K562 (cell line): ENCODE measurements around the gene DST. TPM values are rescaled to one million over a fixed set of nuclear protein-coding genes. Genes with fewer than 3 reads are reported as not detected.

Experiments
- ATAC-seq: fragments of 200-7000 bp; cut with Tn5 transposase; 3 replicates; pipeline ENCODE4 v1.9.1; 2020; ENCODE audit warnings: moderate library complexity
- BruUV-seq: library from RNA; stranded (reverse); fragments of 400-500 nt; replicated peaks from 2 replicates; lab custom pipeline; 2021; lab: Mats Ljungman, UMichigan
- CTCF ChIA-PET: fragments of 300-600 bp; formaldehyde crosslinking; extraction: SDS; loops from one replicate; lab custom pipeline; 2021; ENCODE audit warnings: low intra/inter-chr PET ratio; lab: Yijun Ruan, JAX
- POLR2A ChIA-PET: fragments of 300-600, 350-650 bp; sonication (Branson Sonifier 250); formaldehyde crosslinking; extraction: SDS; loops from one replicate; lab custom pipeline; 2021; ENCODE audit warnings: antibody characterized with exemption, inconsistent platforms; lab: Yijun Ruan, JAX
- DNase-seq, 4 experiments: peaks; one replicate each; pipeline versions ENCODE4 v3.0.0 to v3.0.0-alpha.2; 2011 to 2018; ENCODE audit warnings: low spot score in 3 of 4, mixed read lengths in 3 of 4; ENCODE audit errors: extremely low read depth in 1 of 4
- FAIRE-seq: peaks from 2 replicates; lab custom pipeline; 2011; peaks lifted over from hg19 to GRCh38; lab: Jason Lieb, UNC
- H2AFZ ChIP-seq: 2 replicates; pipeline ENCODE4 v1.6.0; 2011; ENCODE audit warnings: low read depth, low read length, control low read depth, inconsistent platforms
- H3K27ac ChIP-seq: fragments of 200-600 bp; 3 replicates; pipeline ENCODE4 v1.8.0; 2011; ENCODE audit warnings: low read depth, mild to moderate bottlenecking, control low read depth, inconsistent platforms, low read length, moderate library complexity, mixed read lengths; ENCODE audit errors: extremely low read depth
- H3K27me3 ChIP-seq, 2 experiments: fragments of 300-600 bp in 1 of 2; 2 replicates in 1 of 2; 3 replicates in 1 of 2; pipeline versions ENCODE4 v1.6.0 to v1.8.0; 2011; ENCODE audit warnings: inconsistent platforms in 2 of 2, low read length in 2 of 2, mild to moderate bottlenecking in 1 of 2, mixed read lengths in 1 of 2, moderate library complexity in 1 of 2; ENCODE audit not compliant: control insufficient read depth in 2 of 2, insufficient read depth in 2 of 2
- H3K36me3 ChIP-seq: fragments of 300-600 bp; 3 replicates; pipeline ENCODE4 v1.8.0; 2011; ENCODE audit warnings: mild to moderate bottlenecking, low read length, inconsistent platforms; ENCODE audit not compliant: control insufficient read depth, insufficient read depth
- H3K4me1 ChIP-seq, 2 experiments: fragments of 200-600 bp in 1 of 2; replicated peaks in 1 of 2; 2 replicates in 1 of 2; 3 replicates in 1 of 2; pipeline versions ENCODE4 v1.5.1 to v1.8.0; 2011; ENCODE audit warnings: inconsistent platforms in 2 of 2, low read length in 2 of 2, mild to moderate bottlenecking in 1 of 2, mixed read lengths in 1 of 2, moderate library complexity in 1 of 2; ENCODE audit not compliant: control insufficient read depth in 2 of 2, insufficient read depth in 2 of 2
- H3K4me2 ChIP-seq: 2 replicates; pipeline ENCODE4 v1.6.1; 2011; ENCODE audit warnings: low read length, control low read depth, inconsistent platforms, mixed read lengths; ENCODE audit not compliant: insufficient read depth
- H3K4me3 ChIP-seq: fragments of 200-600 bp; sonication (generic), shearing (Covaris generic); 2 replicates; pipeline ENCODE4 v1.5.1; 2016; ENCODE audit warnings: control low read depth, inconsistent platforms
- H3K79me2 ChIP-seq: fragments of 200-600 bp; 3 replicates; pipeline ENCODE4 v1.8.0; 2011; ENCODE audit warnings: low read length, inconsistent platforms; ENCODE audit not compliant: control insufficient read depth, insufficient read depth
- H3K9ac ChIP-seq, 2 experiments: 2 replicates each; pipeline versions ENCODE4 v1.6.0 to v1.6.1; 2011; ENCODE audit warnings: low read depth in 2 of 2, low read length in 2 of 2, control low read depth in 1 of 2, inconsistent platforms in 1 of 2, mild to moderate bottlenecking in 1 of 2, mixed read lengths in 1 of 2; ENCODE audit not compliant: insufficient read depth in 1 of 2
- H3K9me1 ChIP-seq: one replicate; pipeline ENCODE4 v1.6.0; 2011; ENCODE audit warnings: inconsistent platforms, mild to moderate bottlenecking, low read length, moderate library complexity; ENCODE audit not compliant: control insufficient read depth, insufficient read depth
- H3K9me3 ChIP-seq: replicated peaks from 2 replicates; pipeline ENCODE4 v1.5.1; 2011; ENCODE audit warnings: low read depth, low read length, inconsistent platforms; ENCODE audit not compliant: control insufficient read depth, insufficient read depth
- H4K20me1 ChIP-seq: replicated peaks from 2 replicates; pipeline ENCODE4 v1.6.1; 2011; ENCODE audit warnings: low read length, inconsistent platforms, mixed read lengths; ENCODE audit not compliant: control insufficient read depth, insufficient read depth
- CAMTA2 ChIP-seq: fragments of 250-450 bp; sonication (Bioruptor Pico); conservative IDR thresholded peaks from 2 replicates; pipeline ENCODE4 v1.5.1; 2022
- ETV1 ChIP-seq: fragments of 450-650 bp; conservative IDR thresholded peaks from 2 replicates; pipeline ENCODE4 v1.6.1; 2016; ENCODE audit warnings: missing genetic modification characterization, control low read depth, low read depth, missing compliant biosample characterization
- MYC ChIP-seq, 2 experiments: fragments of 250-450 bp in 1 of 2; sonication (Bioruptor Pico) in 1 of 2; IDR thresholded peaks; 2 replicates each; pipeline versions ENCODE4 v1.5.1 to v1.6.1; 2012 to 2021; ENCODE audit warnings: low read depth in 2 of 2, borderline replicate concordance in 1 of 2, improper control_type of control experiment in 1 of 2, low read length in 1 of 2, mild to moderate bottlenecking in 1 of 2, moderate library complexity in 1 of 2
- NFE2 ChIP-seq: IDR thresholded peaks from 2 replicates; pipeline ENCODE4 v1.6.1; 2014; ENCODE audit warnings: antibody characterized with exemption, low read depth
- RBM25 ChIP-seq: fragments of 200-400 bp; formaldehyde crosslinking; IDR thresholded peaks from 2 replicates; pipeline ENCODE4 v1.6.1; 2018; ENCODE audit warnings: low read length, low read depth, moderate library complexity; ENCODE audit not compliant: severe bottlenecking
- TBL1XR1 ChIP-seq, 2 experiments: IDR thresholded peaks; 2 replicates each; pipeline ENCODE4 v1.6.1; 2012; ENCODE audit warnings: improper control_type of control experiment in 2 of 2, low read length in 2 of 2, mild to moderate bottlenecking in 1 of 2
- ZNF146 ChIP-seq: IDR thresholded peaks from one replicate; pipeline ENCODE4 v1.6.1; 2018; ENCODE audit warnings: missing compliant biosample characterization; ENCODE audit not compliant: unreplicated experiment
- WGBS: fragments of 100-300 bp; shearing (Covaris generic); methylation state at CpG from one replicate; pipeline ENCODE4 v1.1.6; 2016; ENCODE audit warnings: low coverage, mixed read lengths; ENCODE audit not compliant: insufficient coverage; ENCODE audit errors: missing lambda C conversion rate; 5-methylcytosine and 5-hydroxymethylcytosine counted together
- in situ Hi-C: fragments of 300-500 bp; cut with MboI; formaldehyde crosslinking; loops from 4 replicates; pipeline ENCODE4 v1.15.0; 2018; ENCODE audit warnings: inconsistent platforms, mixed read lengths
- intact Hi-C: fragments of 100-400 bp; cut with micrococcal nuclease; formaldehyde crosslinking; loops from 2 replicates; pipeline ENCODE4 v1.14.2; 2022
- polyA plus RNA-seq, 8 experiments: library from polyadenylated mRNA; depleted of rRNA in 4 of 8; stranded (reverse) in 5 of 8; unstranded in 3 of 8; fragments of >200 nt; fragmentation: Nextera tagmentation in 2 of 8; fragmentation: Illumina TruSeq in 1 of 8; extraction: Ambion mirVana in 2 of 8; extraction: Trizol in 1 of 8; gene quantifications; 2 replicates each; pipeline versions ENCODE4 v1.2.1 to v1.2.3, GENCODE V29; 2011 to 2014; ENCODE audit warnings: inconsistent platforms in 1 of 8, missing spikeins in 1 of 8
- total RNA-seq, 7 experiments: library from RNA; depleted of rRNA in 6 of 7; stranded (reverse); fragments of >200 nt in 6 of 7; fragmentation: Illumina TruSeq in 2 of 7; extraction: Trizol in 2 of 7; gene quantifications; 2 replicates each; pipeline versions ENCODE4 v1.2.1 to v1.2.3, GENCODE V29; 2011 to 2021; ENCODE audit warnings: low replicate concordance in 1 of 7
- TF ChIP-seq, protein P1 (sequence below), 2 experiments: fragments of 450-650 bp; conservative IDR thresholded peaks; 2 replicates each; pipeline ENCODE4 v1.6.1; 2017; ENCODE audit warnings: mild to moderate bottlenecking in 2 of 2, moderate library complexity in 2 of 2

Gene DST
- total and polyA plus RNA-seq, 9 of the 15 experiments (the other 6 are each of a cell fraction or from before 2014, with no cell fraction given), result 5.2 to 21.9 (median 13.3) TPM

DNA sequence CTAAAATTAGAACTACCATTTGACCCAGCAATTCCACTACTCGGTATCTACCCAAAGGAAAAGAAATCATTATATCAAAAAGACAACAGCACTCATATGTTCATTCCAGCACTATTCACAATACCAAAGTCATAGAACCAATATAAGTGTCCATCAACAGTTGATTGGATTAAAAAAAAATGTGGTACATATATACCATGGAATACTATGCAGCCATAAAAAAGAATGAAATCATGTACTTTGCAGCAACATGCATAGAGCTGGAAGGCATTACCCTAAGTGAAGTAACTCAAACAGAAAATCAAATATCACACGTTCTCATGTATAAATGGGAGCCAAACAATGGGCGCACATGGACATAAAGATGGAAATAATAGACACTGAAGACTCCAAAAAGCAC lies 163.3 kb downstream of the DST start:
- H4K20me1 ChIP-seq, result no peaks in the 10 kb centered on the region
- H3K36me3 ChIP-seq, result no peaks in the 10 kb centered on the region
- no peaks in the 10 kb centered on the region for H3K79me2 ChIP-seq
- no peaks in the 10 kb centered on the region for H3K4me1 ChIP-seq
- POLR2A ChIA-PET, result no interaction called here
- CTCF ChIA-PET, result no interaction called here
- no peak for TF ChIP-seq NFE2
- no peak for TF ChIP-seq MYC (IDR thresholded peaks at IDR 0.05; ENCODE audit: low read depth, low read length)
- TF ChIP-seq MYC (CRISPR knock-in tag; IDR thresholded peaks at IDR 0.05; ENCODE audit: borderline replicate concordance, low read depth), result no peak
- TF ChIP-seq ZNF146 (CRISPR knock-in tag), result peak; percentile 91
- TF ChIP-seq, protein P1, sequence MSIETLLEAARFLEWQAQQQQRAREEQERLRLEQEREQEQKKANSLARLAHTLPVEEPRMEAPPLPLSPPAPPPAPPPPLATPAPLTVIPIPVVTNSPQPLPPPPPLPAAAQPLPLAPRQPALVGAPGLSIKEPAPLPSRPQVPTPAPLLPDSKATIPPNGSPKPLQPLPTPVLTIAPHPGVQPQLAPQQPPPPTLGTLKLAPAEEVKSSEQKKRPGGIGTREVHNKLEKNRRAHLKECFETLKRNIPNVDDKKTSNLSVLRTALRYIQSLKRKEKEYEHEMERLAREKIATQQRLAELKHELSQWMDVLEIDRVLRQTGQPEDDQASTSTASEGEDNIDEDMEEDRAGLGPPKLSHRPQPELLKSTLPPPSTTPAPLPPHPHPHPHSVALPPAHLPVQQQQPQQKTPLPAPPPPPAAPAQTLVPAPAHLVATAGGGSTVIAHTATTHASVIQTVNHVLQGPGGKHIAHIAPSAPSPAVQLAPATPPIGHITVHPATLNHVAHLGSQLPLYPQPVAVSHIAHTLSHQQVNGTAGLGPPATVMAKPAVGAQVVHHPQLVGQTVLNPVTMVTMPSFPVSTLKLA (conservative IDR thresholded peaks at IDR 0.05), result no peak
- TF ChIP-seq ETV1 (tag), result no peak
- peak; percentile 88 for TF ChIP-seq RBM25
- TF ChIP-seq TBL1XR1 (IDR thresholded peaks at IDR 0.05; ENCODE audit: low read length in 2 of 2), result no peak
- TF ChIP-seq CAMTA2 (CRISPR knock-in tag), result no peak
- WGBS, result 64% methylated on average over 3 of the region's 3 CpGs
- H3K9ac ChIP-seq, result no peak overlapping the region
- in situ Hi-C loops (no loop called here), intact Hi-C loops (no loop called here)
- DNase-seq (no peak), ATAC-seq (no peak), FAIRE-seq (no peak)
- no peak overlapping the region for H2AFZ ChIP-seq
- no peaks in the 10 kb centered on the region for H3K9me1 ChIP-seq
- H3K27ac ChIP-seq, result no peak overlapping the region
- no peak overlapping the region for H3K4me3 ChIP-seq
- H3K9me3 ChIP-seq, result no peaks in the 10 kb centered on the region
- no peak overlapping the region for H3K4me2 ChIP-seq
- H3K27me3 ChIP-seq, result no peaks in the 10 kb centered on the region
- BruUV-seq, result no TSS peak
